Neuronal stem cell (in vitro differentiated cells): Measurements from ENCODE around the gene UBA6.

Source experiments
- DNase-seq: peaks from one replicate; pipeline ENCODE4 v3.0.0-alpha.2; 2013; ENCODE audit warnings: low spot score
- H2AFZ ChIP-seq: one replicate; pipeline ENCODE4 v1.6.1; 2013; ENCODE audit warnings: mild to moderate bottlenecking, low read length, inconsistent platforms
- H2AK5ac ChIP-seq: 2 replicates; pipeline ENCODE4 v1.6.1; 2013; ENCODE audit warnings: low read depth, mild to moderate bottlenecking, inconsistent platforms, low read length, moderate library complexity, mixed read lengths
- H2BK120ac ChIP-seq: 2 replicates; pipeline ENCODE4 v1.6.1; 2013; ENCODE audit warnings: low read depth, mild to moderate bottlenecking, inconsistent platforms, low read length, moderate library complexity, mixed read lengths
- H2BK12ac ChIP-seq: one replicate; pipeline ENCODE4 v1.6.1; 2013; ENCODE audit warnings: low read length, inconsistent platforms
- H2BK15ac ChIP-seq: 2 replicates; pipeline ENCODE4 v1.6.1; 2013; ENCODE audit warnings: mild to moderate bottlenecking, low read length, inconsistent platforms, mixed read lengths
- H2BK5ac ChIP-seq: one replicate; pipeline ENCODE4 v1.6.1; 2013; ENCODE audit warnings: inconsistent platforms, mild to moderate bottlenecking, low read length, moderate library complexity
- H3K14ac ChIP-seq: one replicate; pipeline ENCODE4 v1.6.1; 2013; ENCODE audit warnings: low read length, inconsistent platforms
- H3K18ac ChIP-seq: 2 replicates; pipeline ENCODE4 v1.6.1; 2013; ENCODE audit warnings: low read length, inconsistent platforms
- H3K23ac ChIP-seq: 2 replicates; pipeline ENCODE4 v1.6.1; 2013; ENCODE audit warnings: low read depth, mild to moderate bottlenecking, mixed read lengths, low read length, inconsistent platforms; ENCODE audit not compliant: poor library complexity
- H3K27ac ChIP-seq: replicated peaks from 3 replicates; pipeline ENCODE4 v1.5.1; 2013; ENCODE audit warnings: low read length, inconsistent platforms
- H3K27me3 ChIP-seq, 3 experiments: 2 replicates each; pipeline ENCODE4 v1.6.1; 2013; ENCODE audit warnings: low read length in 3 of 3, mild to moderate bottlenecking in 2 of 3, inconsistent platforms in 1 of 3, low read depth in 1 of 3, mixed read lengths in 1 of 3, moderate library complexity in 1 of 3; ENCODE audit not compliant: control insufficient read depth in 3 of 3, insufficient read depth in 3 of 3
- H3K36me3 ChIP-seq, 2 donors: replicated peaks in 1 of 2; 2 replicates each; pipeline ENCODE4 v1.6.1; 2013; ENCODE audit warnings: low read length in 2 of 2; ENCODE audit not compliant: control insufficient read depth in 2 of 2, insufficient read depth in 2 of 2
- H3K4ac ChIP-seq: 2 replicates; pipeline ENCODE4 v1.6.1; 2013; ENCODE audit warnings: inconsistent platforms, mild to moderate bottlenecking, low read length, moderate library complexity
- H3K4me1 ChIP-seq, 2 donors: 1 replicate in 1 of 2; 2 replicates in 1 of 2; pipeline ENCODE4 v1.6.1; 2013; ENCODE audit warnings: low read length in 2 of 2, low read depth in 1 of 2; ENCODE audit not compliant: control insufficient read depth in 2 of 2, insufficient read depth in 1 of 2
- H3K4me2 ChIP-seq: one replicate; pipeline ENCODE4 v1.6.1; 2013; ENCODE audit warnings: mild to moderate bottlenecking, low read length, inconsistent platforms; ENCODE audit not compliant: insufficient read depth, poor library complexity, severe bottlenecking
- H3K4me3 ChIP-seq, 2 donors: 2 replicates each; pipeline ENCODE4 v1.5.1; 2013; ENCODE audit warnings: low read length in 2 of 2, mild to moderate bottlenecking in 2 of 2, inconsistent platforms in 1 of 2, moderate library complexity in 1 of 2
- H3K79me1 ChIP-seq: one replicate; pipeline ENCODE4 v1.6.1; 2013; ENCODE audit warnings: low read depth, mild to moderate bottlenecking, inconsistent platforms, low read length, moderate library complexity
- H3K9ac ChIP-seq: one replicate; pipeline ENCODE4 v1.6.1; 2013; ENCODE audit warnings: mild to moderate bottlenecking, low read depth, low read length, inconsistent platforms; ENCODE audit not compliant: poor library complexity
- H3K9me3 ChIP-seq, 2 donors: replicated peaks in 1 of 2; 2 replicates each; pipeline versions ENCODE3 to v1.6.1; 2013; ENCODE audit warnings: low read length in 2 of 2, mild to moderate bottlenecking in 2 of 2, inconsistent platforms in 1 of 2, low read depth in 1 of 2, mixed read lengths in 1 of 2, moderate library complexity in 1 of 2; ENCODE audit not compliant: control insufficient read depth in 2 of 2, insufficient read depth in 1 of 2
- H4K8ac ChIP-seq: one replicate; pipeline ENCODE4 v1.6.1; 2013; ENCODE audit warnings: low read depth, mild to moderate bottlenecking, inconsistent platforms, low read length, moderate library complexity
- H4K91ac ChIP-seq: one replicate; pipeline ENCODE4 v1.6.1; 2013; ENCODE audit warnings: low read length, low read depth, mild to moderate bottlenecking, inconsistent platforms; ENCODE audit not compliant: poor library complexity
- WGBS, 2 donors: extraction: QIAGEN DNeasy Blood & Tissue Kit; methylation state at CpG; one replicate each; pipeline ENCODE4 v1.1.7; 2013; ENCODE audit warnings: missing lambda C conversion rate in 2 of 2, mixed read lengths in 1 of 2; ENCODE audit not compliant: insufficient read length in 2 of 2, insufficient replicate concordance in 1 of 2; ENCODE audit errors: extremely low coverage in 2 of 2; 5-methylcytosine and 5-hydroxymethylcytosine counted together

UBA6 gene

GRCh38 chr4:67580577-67580976 lies 120.4 kb downstream of the UBA6 start:
- Histone ChIP-seq H3K27ac (no peak overlapping the region), H3K4me1 (no peaks in the 10 kb centered on the region), H2AK5ac (no peak overlapping the region), H2BK5ac (no peak overlapping the region), H3K4me3 (no peak overlapping the region), H3K14ac (no peak overlapping the region), H3K18ac (no peak overlapping the region), H2BK120ac (no peak overlapping the region), H2BK15ac (no peak overlapping the region), H3K23ac (no peak overlapping the region), H3K4ac (no peak overlapping the region), H2BK12ac (no peak overlapping the region), H4K91ac (no peak overlapping the region), H3K79me1 (no peaks in the 10 kb centered on the region), H3K36me3 (no peaks in the 10 kb centered on the region), H3K4me2 (no peak overlapping the region), H3K27me3 (no peaks in the 10 kb centered on the region), H3K9ac (no peak overlapping the region), H2AFZ (no peak overlapping the region), H3K9me3 (no peaks in the 10 kb centered on the region), H4K8ac (no peak overlapping the region)
- DNase-seq = no peak
- no CpG with 5 or more reads among the region's 3 CpGs for WGBS, 2 donors

- WGBS, 2 donors = no CpG with 5 or more reads among the region's 1 CpG
Measured at GRCh38 chr4:67576538-67576937, 124.4 kb downstream of the UBA6 start.

GRCh38 chr4:67576059-67576466 lies 124.9 kb downstream of the UBA6 start:
- WGBS, 2 donors = 100% methylated on average over 1 of the region's 4 CpGs
- no peak overlapping the region for H3K23ac ChIP-seq
- no peak overlapping the region for H3K4ac ChIP-seq
- no peak overlapping the region for H2BK15ac ChIP-seq
- no peak overlapping the region for H2BK5ac ChIP-seq
- no peak overlapping the region for H3K9ac ChIP-seq
- no peak overlapping the region for H3K14ac ChIP-seq
- H4K8ac ChIP-seq = no peak overlapping the region
- no peak overlapping the region for H2AK5ac ChIP-seq
- no peaks in the 10 kb centered on the region for H3K79me1 ChIP-seq
- H3K18ac ChIP-seq = no peak overlapping the region
- H3K27ac ChIP-seq = no peak overlapping the region
- H2BK12ac ChIP-seq = no peak overlapping the region
- H2AFZ ChIP-seq = no peak overlapping the region
- H3K27me3 ChIP-seq = no peaks in the 10 kb centered on the region
- no peaks in the 10 kb centered on the region for H3K9me3 ChIP-seq
- no peak overlapping the region for H4K91ac ChIP-seq
- H3K36me3 ChIP-seq = no peaks in the 10 kb centered on the region
- no peaks in the 10 kb centered on the region for H3K4me1 ChIP-seq
- H3K4me3 ChIP-seq = no peak overlapping the region
- no peak overlapping the region for H2BK120ac ChIP-seq
- DNase-seq = no peak
- no peak overlapping the region for H3K4me2 ChIP-seq

More at GRCh38 chr4:67576538-67576937, 124.4 kb downstream of the UBA6 start:
- no peak overlapping the region for H3K9ac ChIP-seq
- no peak overlapping the region for H2BK12ac ChIP-seq
- H3K14ac ChIP-seq = no peak overlapping the region
- H2BK5ac ChIP-seq = no peak overlapping the region
- DNase-seq = no peak
- H3K4me1 ChIP-seq = no peaks in the 10 kb centered on the region
- no peak overlapping the region for H4K91ac ChIP-seq
- no peak overlapping the region for H4K8ac ChIP-seq
- no peak overlapping the region for H3K4me3 ChIP-seq
- H3K4ac ChIP-seq = no peak overlapping the region
- no peak overlapping the region for H3K23ac ChIP-seq
- H3K79me1 ChIP-seq = no peaks in the 10 kb centered on the region
- no peak overlapping the region for H2BK120ac ChIP-seq
- no peaks in the 10 kb centered on the region for H3K9me3 ChIP-seq
- no peak overlapping the region for H3K4me2 ChIP-seq
- H2AFZ ChIP-seq = no peak overlapping the region
- H3K18ac ChIP-seq = no peak overlapping the region
- H3K27ac ChIP-seq = no peak overlapping the region
- no peaks in the 10 kb centered on the region for H3K36me3 ChIP-seq
- H2AK5ac ChIP-seq = no peak overlapping the region
- no peaks in the 10 kb centered on the region for H3K27me3 ChIP-seq
- H2BK15ac ChIP-seq = no peak overlapping the region

- H4K91ac ChIP-seq = no peak overlapping the region
- no peak overlapping the region for H3K4me2 ChIP-seq
- no CpG with 5 or more reads among the region's 13 CpGs for WGBS, 2 donors
- H3K14ac ChIP-seq = no peak overlapping the region
- no peak overlapping the region for H3K18ac ChIP-seq
- no peak overlapping the region for H3K23ac ChIP-seq
- no peak overlapping the region for H2BK12ac ChIP-seq
- no peak overlapping the region for H3K9ac ChIP-seq
- no peaks in the 10 kb centered on the region for H3K79me1 ChIP-seq
- H3K36me3 ChIP-seq = no peaks in the 10 kb centered on the region
- H3K4ac ChIP-seq = no peak overlapping the region
- no peaks in the 10 kb centered on the region for H3K9me3 ChIP-seq
- no peak overlapping the region for H2BK120ac ChIP-seq
- no peak for DNase-seq
- no peak overlapping the region for H3K27ac ChIP-seq
- H3K4me1 ChIP-seq = no peaks in the 10 kb centered on the region
- H4K8ac ChIP-seq = no peak overlapping the region
- no peak overlapping the region for H3K4me3 ChIP-seq
- H2BK15ac ChIP-seq = no peak overlapping the region
- H3K27me3 ChIP-seq = no peaks in the 10 kb centered on the region
- H2BK5ac ChIP-seq = no peak overlapping the region
- no peak overlapping the region for H2AK5ac ChIP-seq
- H2AFZ ChIP-seq = no peak overlapping the region
Measured at GRCh38 chr4:67575232-67576058, 125.5 kb downstream of the UBA6 start.
